Sigmoid colon (tissue), 7 donors: ENCODE data around the gene MUC6. TPM values are rescaled to one million over a fixed set of nuclear protein-coding genes. Genes with fewer than 3 reads are reported as not detected.

Experiments used
- DNase-seq: peaks from one replicate; pipeline ENCODE4 v3.0.0-alpha.2; 2019
- H3K27ac ChIP-seq, 4 donors: fragments of 200-600 bp; sonication (generic); one replicate each; pipeline ENCODE4 v1.5.1; 2016 to 2019; ENCODE audit warnings: mild to moderate bottlenecking in 1 of 4
- H3K27me3 ChIP-seq, 3 donors: fragments of 200-600 bp; sonication (generic); one replicate each; pipeline ENCODE4 v1.5.1; 2019; ENCODE audit warnings: mild to moderate bottlenecking in 1 of 3
- H3K36me3 ChIP-seq, 4 donors: fragments of 200-600 bp; sonication (generic); one replicate each; pipeline ENCODE4 v1.5.1; 2016 to 2019
- H3K4me1 ChIP-seq, 4 donors: fragments of 200-600 bp; sonication (generic); one replicate each; pipeline ENCODE4 v1.5.1; 2017 to 2019
- H3K4me3 ChIP-seq, 4 donors: fragments of 200-600 bp; sonication (generic); one replicate each; pipeline ENCODE4 v1.5.1; 2017 to 2019; ENCODE audit warnings: mild to moderate bottlenecking in 2 of 4, moderate library complexity in 1 of 4
- H3K9me3 ChIP-seq, 4 donors: fragments of 200-600 bp in 3 of 4; sonication (generic) in 3 of 4; one replicate each; pipeline versions ENCODE4 v1.5.1 to v1.6.1; 2013 to 2019
- EP300 ChIP-seq, 4 donors: sonication (generic); formaldehyde crosslinking; IDR thresholded peaks; one replicate each; pipeline ENCODE4 v1.6.1; 2017; ENCODE audit warnings: antibody characterized with exemption in 4 of 4
- POLR2A ChIP-seq, 2 donors: fragments of 450-650 bp; IDR thresholded peaks; one replicate each; pipeline ENCODE4 v1.6.1; 2016; ENCODE audit warnings: antibody characterized with exemption in 2 of 2, mild to moderate bottlenecking in 2 of 2, moderate library complexity in 2 of 2
- POLR2AphosphoS5 ChIP-seq, 4 donors: sonication (generic); formaldehyde crosslinking; IDR thresholded peaks; one replicate each; pipeline ENCODE4 v1.6.1; 2017; ENCODE audit warnings: antibody characterized with exemption in 4 of 4
- WGBS, 2 donors: extraction: QIAGEN DNeasy Blood & Tissue Kit; methylation state at CpG; one replicate each; pipeline ENCODE4 v1.1.7; 2013; 5-methylcytosine and 5-hydroxymethylcytosine counted together
- intact Hi-C: fragments of 100-400 bp; cut with DNase I; formaldehyde crosslinking; loops from one replicate; pipeline ENCODE4 v1.15.1; 2023
- polyA plus RNA-seq, 3 donors: library from polyadenylated mRNA; stranded (reverse); fragments of 200-250 nt; gene quantifications; one replicate each; pipeline ENCODE4 v1.2.3, GENCODE V29; 2013
- total RNA-seq, 4 donors: library from RNA; depleted of rRNA; stranded (reverse); fragments of >200 nt; gene quantifications; one replicate each; pipeline ENCODE4 v1.1.0, GENCODE V29; 2016
- TF ChIP-seq, protein P1 (sequence below), 4 experiments: fragments of 450-650 bp in 3 of 4; fragments of 200-600 bp in 1 of 4; IDR thresholded peaks; one replicate each; pipeline ENCODE4 v1.5.1; 2016 to 2019; ENCODE audit warnings: antibody characterized with exemption in 4 of 4, mild to moderate bottlenecking in 3 of 4, moderate library complexity in 2 of 4
- donor health status: healthy with polysubstance abuse.
- donor health status: Bipolar disorder and iron deficiency.
- donor health status: healthy.

MUC6 gene
- total and polyA plus RNA-seq, 7 donors, result under 0.01 to 0.04 TPM; not detected in 5

DNA sequence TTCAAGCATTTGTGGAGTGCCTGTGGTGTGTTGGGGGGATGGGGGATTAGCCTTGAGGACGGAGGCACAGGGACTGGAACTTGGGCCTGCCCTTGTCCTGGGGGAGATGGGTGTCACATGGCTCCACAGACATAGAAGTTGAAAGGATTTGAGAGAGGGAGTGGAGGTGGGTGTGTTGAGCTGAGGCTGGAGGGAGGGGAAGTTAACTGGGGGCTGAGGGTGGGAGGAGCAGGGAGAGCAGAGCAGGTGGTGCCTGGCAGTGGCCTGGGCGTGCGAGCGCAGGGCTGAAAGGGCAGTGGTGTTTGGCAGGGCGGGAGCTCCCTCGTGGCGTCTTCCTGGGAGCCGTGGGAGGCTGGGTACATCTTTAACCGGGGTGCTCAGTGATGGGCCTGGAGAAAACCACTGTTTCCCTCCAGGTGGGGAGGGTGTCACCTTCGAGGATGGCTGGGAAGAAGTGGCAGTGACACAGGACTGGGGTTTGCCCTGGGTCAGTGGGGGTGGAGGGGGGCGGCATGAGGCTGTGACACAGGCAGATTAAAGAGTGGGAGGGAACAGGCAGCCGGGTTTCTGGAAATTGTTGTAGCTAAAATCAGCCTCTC lies 65.3 kb downstream of the MUC6 start:
- no peaks in the 10 kb centered on the region for H3K27me3 ChIP-seq
- H3K4me3 ChIP-seq, result no peak overlapping the region
- no peak for DNase-seq
- intact Hi-C loops, result no loop called here
- no peaks in the 10 kb centered on the region for H3K9me3 ChIP-seq
- WGBS, 2 donors, result 78 to 91% methylated on average over 12 of the region's 12 CpGs
- TF ChIP-seq POLR2AphosphoS5 (IDR thresholded peaks at IDR 0.05) (no peak), POLR2A (IDR thresholded peaks at IDR 0.05) (no peak), EP300 (IDR thresholded peaks at IDR 0.05) (no peak)
- TF ChIP-seq, protein P1, sequence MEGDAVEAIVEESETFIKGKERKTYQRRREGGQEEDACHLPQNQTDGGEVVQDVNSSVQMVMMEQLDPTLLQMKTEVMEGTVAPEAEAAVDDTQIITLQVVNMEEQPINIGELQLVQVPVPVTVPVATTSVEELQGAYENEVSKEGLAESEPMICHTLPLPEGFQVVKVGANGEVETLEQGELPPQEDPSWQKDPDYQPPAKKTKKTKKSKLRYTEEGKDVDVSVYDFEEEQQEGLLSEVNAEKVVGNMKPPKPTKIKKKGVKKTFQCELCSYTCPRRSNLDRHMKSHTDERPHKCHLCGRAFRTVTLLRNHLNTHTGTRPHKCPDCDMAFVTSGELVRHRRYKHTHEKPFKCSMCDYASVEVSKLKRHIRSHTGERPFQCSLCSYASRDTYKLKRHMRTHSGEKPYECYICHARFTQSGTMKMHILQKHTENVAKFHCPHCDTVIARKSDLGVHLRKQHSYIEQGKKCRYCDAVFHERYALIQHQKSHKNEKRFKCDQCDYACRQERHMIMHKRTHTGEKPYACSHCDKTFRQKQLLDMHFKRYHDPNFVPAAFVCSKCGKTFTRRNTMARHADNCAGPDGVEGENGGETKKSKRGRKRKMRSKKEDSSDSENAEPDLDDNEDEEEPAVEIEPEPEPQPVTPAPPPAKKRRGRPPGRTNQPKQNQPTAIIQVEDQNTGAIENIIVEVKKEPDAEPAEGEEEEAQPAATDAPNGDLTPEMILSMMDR (IDR thresholded peaks at IDR 0.05), result no peak
- H3K36me3 ChIP-seq, result peaks cover 15 to 61% (median 33%) of the 10 kb centered on the region in 4 donors
- no peak overlapping the region for H3K27ac ChIP-seq
- peaks cover 0 to 9% (median 8%) of the 10 kb centered on the region in 4 donors for H3K4me1 ChIP-seq

GRCh38 chr11:970319-970871 lies 66.1 kb downstream of the MUC6 start:
- Histone ChIP-seq H3K9me3 (no peaks in the 10 kb centered on the region), H3K27me3 (no peaks in the 10 kb centered on the region), H3K4me1 (peaks cover 0 to 11% (median 9%) of the 10 kb centered on the region in 4 donors), H3K36me3 (peaks cover 15 to 55% (median 35%) of the 10 kb centered on the region in 4 donors), H3K4me3 (no peak overlapping the region), H3K27ac (no peak overlapping the region)
- WGBS, 2 donors, result 68 to 89% methylated on average over 26 of the region's 26 CpGs
- no peak for DNase-seq
- intact Hi-C loops, result no loop called here
- TF ChIP-seq POLR2AphosphoS5 (IDR thresholded peaks at IDR 0.05) (no peak), EP300 (IDR thresholded peaks at IDR 0.05) (no peak), POLR2A (IDR thresholded peaks at IDR 0.05) (no peak)
- TF ChIP-seq, protein P1 (IDR thresholded peaks at IDR 0.05), result no peak

GRCh38 chr11:969651-970205 lies 66.8 kb downstream of the MUC6 start:
- peaks cover 15 to 51% (median 35%) of the 10 kb centered on the region in 4 donors for H3K36me3 ChIP-seq
- H3K4me1 ChIP-seq, result peaks cover 0 to 11% (median 9%) of the 10 kb centered on the region in 4 donors
- no peak for TF ChIP-seq EP300 (IDR thresholded peaks at IDR 0.05)
- no peak for TF ChIP-seq POLR2AphosphoS5 (IDR thresholded peaks at IDR 0.05)
- TF ChIP-seq, protein P1 (IDR thresholded peaks at IDR 0.05), result no peak
- no peak for TF ChIP-seq POLR2A (IDR thresholded peaks at IDR 0.05)
- H3K27me3 ChIP-seq, result no peaks in the 10 kb centered on the region
- no peak overlapping the region for H3K4me3 ChIP-seq
- H3K27ac ChIP-seq, result no peak overlapping the region
- no peak for DNase-seq
- no peaks in the 10 kb centered on the region for H3K9me3 ChIP-seq
- WGBS, 2 donors, result 75 to 90% methylated on average over 9 of the region's 9 CpGs
- intact Hi-C loops, result no loop called here

DNA sequence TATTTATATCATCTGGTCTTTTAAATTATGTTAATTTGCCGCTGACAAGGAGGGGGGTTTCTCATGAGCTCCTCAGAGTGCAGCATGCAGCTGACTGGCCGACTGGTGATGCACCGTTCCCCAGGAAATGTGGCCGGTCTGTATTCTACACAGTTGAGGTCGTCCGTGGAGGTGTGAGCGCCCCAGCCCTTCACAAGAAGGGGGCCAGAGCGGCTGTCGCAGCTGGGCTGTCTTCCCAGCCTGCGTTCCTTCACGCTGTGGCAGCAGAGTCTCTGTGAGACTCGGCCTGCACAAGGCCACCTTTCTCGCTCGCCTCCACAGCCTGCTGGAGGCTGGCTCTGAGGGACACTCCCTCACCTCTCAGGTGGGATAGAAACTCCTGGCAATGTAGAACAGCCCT lies 67.7 kb downstream of the MUC6 start:
- DNase-seq, result no peak
- H3K36me3 ChIP-seq, result peaks cover 15 to 51% (median 32%) of the 10 kb centered on the region in 4 donors
- H3K27ac ChIP-seq, result no peak overlapping the region
- WGBS, 2 donors, result 93 to 96% methylated on average over 14 of the region's 14 CpGs
- no peaks in the 10 kb centered on the region for H3K27me3 ChIP-seq
- intact Hi-C loops, result no loop called here
- H3K4me1 ChIP-seq, result peaks cover 0 to 11% (median 9%) of the 10 kb centered on the region in 4 donors
- H3K4me3 ChIP-seq, result no peak overlapping the region
- TF ChIP-seq, protein P1 (IDR thresholded peaks at IDR 0.05), result no peak
- TF ChIP-seq POLR2AphosphoS5 (IDR thresholded peaks at IDR 0.05) (no peak), EP300 (IDR thresholded peaks at IDR 0.05) (no peak), POLR2A (IDR thresholded peaks at IDR 0.05) (no peak)
- H3K9me3 ChIP-seq, result no peaks in the 10 kb centered on the region
